IMR-90 (cell line): ENCODE measurements around the gene CACNB2. TPM values are rescaled to one million over a fixed set of nuclear protein-coding genes. Genes with fewer than 3 reads are reported as not detected.

Experiments
- ATAC-seq: fragments of 200-7000 bp; cut with Tn5 transposase; 2 replicates; pipeline ENCODE4 v1.9.1; 2020; ENCODE audit warnings: low read depth, mild to moderate bottlenecking, moderate library complexity
- BruUV-seq: library from RNA; stranded (reverse); fragments of 400-500 nt; replicated peaks from 2 replicates; lab custom pipeline; 2021; lab: Mats Ljungman, UMichigan
- CTCF ChIA-PET: fragments of 300-600 bp; formaldehyde crosslinking; extraction: SDS; loops from one replicate; lab custom pipeline; 2021; ENCODE audit warnings: antibody characterized with exemption; lab: Yijun Ruan, JAX
- POLR2A ChIA-PET: fragments of 300-600 bp; sonication (Branson Sonifier 250); formaldehyde crosslinking; loops from one replicate; lab custom pipeline; 2022; ENCODE audit warnings: antibody characterized with exemption; ENCODE audit not compliant: unreplicated experiment; lab: Charles Lee
- DNase-seq: peaks from one replicate; pipeline ENCODE4 v3.0.0; 2013
- H2AFZ ChIP-seq: replicated peaks from 2 replicates; pipeline ENCODE3; 2013; ENCODE audit warnings: low read length, mild to moderate bottlenecking; ENCODE audit not compliant: poor library complexity
- H2AK5ac ChIP-seq: 2 replicates; pipeline ENCODE4 v1.6.1; 2013; ENCODE audit warnings: low read depth, low read length, inconsistent platforms
- H2AK9ac ChIP-seq: replicated peaks from 2 replicates; pipeline ENCODE3; 2013; ENCODE audit warnings: mild to moderate bottlenecking, low read depth, low read length, moderate library complexity; ENCODE audit not compliant: poor library complexity
- H2BK120ac ChIP-seq: 2 replicates; pipeline ENCODE4 v1.6.1; 2013; ENCODE audit warnings: low read depth, low read length, inconsistent platforms
- H2BK15ac ChIP-seq: 3 replicates; pipeline ENCODE4 v1.6.1; 2013; ENCODE audit warnings: low read depth, low read length, inconsistent platforms
- H2BK20ac ChIP-seq: 2 replicates; pipeline ENCODE4 v1.6.1; 2013; ENCODE audit warnings: low read depth, mild to moderate bottlenecking, inconsistent platforms, low read length, moderate library complexity
- H2BK5ac ChIP-seq: 2 replicates; pipeline ENCODE4 v1.6.1; 2013; ENCODE audit warnings: mild to moderate bottlenecking, low read depth, low read length, inconsistent platforms; ENCODE audit not compliant: poor library complexity, severe bottlenecking
- H3K14ac ChIP-seq: replicated peaks from 2 replicates; pipeline ENCODE4 v1.6.1; 2013; ENCODE audit warnings: low read depth, low read length, inconsistent platforms
- H3K18ac ChIP-seq: 2 replicates; pipeline ENCODE4 v1.6.1; 2013; ENCODE audit warnings: low read depth, low read length, control low read depth
- H3K23ac ChIP-seq: 2 replicates; pipeline ENCODE4 v1.6.1; 2013; ENCODE audit warnings: low read depth, low read length, inconsistent platforms
- H3K27ac ChIP-seq: 2 replicates; pipeline ENCODE4 v1.5.1; 2013; ENCODE audit warnings: mild to moderate bottlenecking, control low read depth, low read length; ENCODE audit not compliant: insufficient read depth
- H3K27me3 ChIP-seq: 2 replicates; pipeline ENCODE4 v1.6.1; 2013; ENCODE audit warnings: low read length; ENCODE audit not compliant: control insufficient read depth, insufficient read depth
- H3K36me3 ChIP-seq: 2 replicates; pipeline ENCODE4 v1.6.1; 2013; ENCODE audit warnings: low read length, mixed read lengths; ENCODE audit not compliant: control insufficient read depth, insufficient read depth
- H3K4ac ChIP-seq: 2 replicates; pipeline ENCODE4 v1.6.1; 2013; ENCODE audit warnings: low read depth, low read length, inconsistent platforms
- H3K4me1 ChIP-seq: 2 replicates; pipeline ENCODE4 v1.6.1; 2013; ENCODE audit warnings: low read length, mixed read lengths; ENCODE audit not compliant: control insufficient read depth, insufficient read depth
- H3K4me2 ChIP-seq: 2 replicates; pipeline ENCODE4 v1.6.1; 2013; ENCODE audit warnings: low read depth, mild to moderate bottlenecking, control low read depth, low read length, moderate library complexity
- H3K4me3 ChIP-seq: 2 replicates; pipeline ENCODE4 v1.5.1; 2013; ENCODE audit warnings: low read depth, mild to moderate bottlenecking, control low read depth, low read length, moderate library complexity; ENCODE audit not compliant: insufficient read depth
- H3K56ac ChIP-seq: 2 replicates; pipeline ENCODE4 v1.6.1; 2013; ENCODE audit warnings: low read length, inconsistent platforms; ENCODE audit not compliant: insufficient read depth; ENCODE audit errors: extremely low read depth
- H3K79me1 ChIP-seq, 2 experiments: 2 replicates each; pipeline ENCODE4 v1.6.1; 2013; ENCODE audit warnings: low read length in 2 of 2, inconsistent platforms in 1 of 2, low read depth in 1 of 2
- H3K9ac ChIP-seq: 2 replicates; pipeline ENCODE4 v1.6.1; 2013; ENCODE audit warnings: low read depth, low read length, control low read depth
- H3K9me1 ChIP-seq: 2 replicates; pipeline ENCODE4 v1.6.1; 2013; ENCODE audit warnings: low read length, inconsistent platforms; ENCODE audit not compliant: insufficient read depth
- H3K9me3 ChIP-seq: 2 replicates; pipeline ENCODE4 v1.6.1; 2013; ENCODE audit warnings: low read length; ENCODE audit not compliant: control insufficient read depth, insufficient read depth
- H4K20me1 ChIP-seq: 2 replicates; pipeline ENCODE4 v1.6.1; 2013; ENCODE audit warnings: low read length, inconsistent platforms; ENCODE audit not compliant: insufficient read depth
- H4K5ac ChIP-seq: 2 replicates; pipeline ENCODE4 v1.6.1; 2013; ENCODE audit warnings: mild to moderate bottlenecking, low read depth, low read length, control low read depth
- H4K8ac ChIP-seq, 2 experiments: 2 replicates each; pipeline ENCODE4 v1.6.1; 2013; ENCODE audit warnings: low read depth in 2 of 2, low read length in 2 of 2, control low read depth in 1 of 2, inconsistent platforms in 1 of 2
- H4K91ac ChIP-seq: 2 replicates; pipeline ENCODE4 v1.6.1; 2013; ENCODE audit warnings: low read depth, low read length, inconsistent platforms; ENCODE audit not compliant: insufficient read depth
- BHLHE40 ChIP-seq: fragments of 150-350 bp; IDR thresholded peaks from 2 replicates; pipeline ENCODE4 v1.6.1; 2016; ENCODE audit warnings: mild to moderate bottlenecking, low read depth, low read length
- CEBPB ChIP-seq: IDR thresholded peaks from 2 replicates; pipeline ENCODE4 v1.6.1; 2012; ENCODE audit warnings: low read depth, low read length, improper control_type of control experiment
- CHD1 ChIP-seq: IDR thresholded peaks from 2 replicates; pipeline ENCODE4 v1.6.1; 2012; ENCODE audit warnings: low read depth, low read length, improper control_type of control experiment
- CTCF ChIP-seq: conservative IDR thresholded peaks from 2 replicates; pipeline ENCODE4 v1.5.1; 2012; ENCODE audit warnings: mild to moderate bottlenecking, low read depth, low read length, improper control_type of control experiment
- ELK1 ChIP-seq: fragments of 150-350 bp; IDR thresholded peaks from 2 replicates; pipeline ENCODE4 v1.6.1; 2016; ENCODE audit warnings: low read depth, mild to moderate bottlenecking, low read length, moderate library complexity, borderline replicate concordance
- FOS ChIP-seq: fragments of 150-350 bp; IDR thresholded peaks from 2 replicates; pipeline ENCODE4 v1.6.1; 2016; ENCODE audit warnings: low read depth, low read length
- MAFK ChIP-seq: IDR thresholded peaks from 2 replicates; pipeline ENCODE4 v1.6.1; 2012; ENCODE audit warnings: low read depth, low read length, improper control_type of control experiment
- MAZ ChIP-seq: IDR thresholded peaks from 2 replicates; pipeline ENCODE4 v1.6.1; 2012; ENCODE audit warnings: low read depth, mild to moderate bottlenecking, low read length, improper control_type of control experiment, moderate library complexity, borderline replicate concordance
- MXI1 ChIP-seq: IDR thresholded peaks from 2 replicates; pipeline ENCODE4 v1.6.1; 2012; ENCODE audit warnings: low read depth, mild to moderate bottlenecking, low read length, moderate library complexity, borderline replicate concordance
- NFE2L2 ChIP-seq: fragments of 150-350 bp; IDR thresholded peaks from 2 replicates; pipeline ENCODE4 v1.6.1; 2016; ENCODE audit warnings: low read depth, mild to moderate bottlenecking, low read length
- POLR2A ChIP-seq: IDR thresholded peaks from 2 replicates; pipeline ENCODE4 v1.6.1; 2012; ENCODE audit warnings: mild to moderate bottlenecking, low read depth, low read length
- RAD21 ChIP-seq: IDR thresholded peaks from 2 replicates; pipeline ENCODE4 v1.6.1; 2012; ENCODE audit warnings: low read length, improper control_type of control experiment
- RCOR1 ChIP-seq: IDR thresholded peaks from 2 replicates; pipeline ENCODE4 v1.6.1; 2012; ENCODE audit warnings: mild to moderate bottlenecking, low read length, improper control_type of control experiment; ENCODE audit not compliant: insufficient replicate concordance
- RFX5 ChIP-seq: IDR thresholded peaks from 2 replicates; pipeline ENCODE4 v1.8.0; 2012; ENCODE audit warnings: low read depth, mild to moderate bottlenecking, low read length, moderate library complexity
- SMC3 ChIP-seq: fragments of 150-350 bp; IDR thresholded peaks from 2 replicates; pipeline ENCODE4 v1.6.1; 2016; ENCODE audit warnings: low read depth, mild to moderate bottlenecking, antibody characterized with exemption, low read length, moderate library complexity
- USF2 ChIP-seq: fragments of 150-350 bp; IDR thresholded peaks from 2 replicates; pipeline ENCODE4 v1.6.1; 2017; ENCODE audit warnings: mild to moderate bottlenecking, antibody characterized with exemption, low read length, low read depth
- WGBS, 2 experiments: methylation state at CpG; one replicate each; pipeline versions ENCODE4 v1.1.5 to v1.1.7; 2013; ENCODE audit warnings: missing lambda C conversion rate in 2 of 2; ENCODE audit not compliant: insufficient read length in 1 of 2; ENCODE audit errors: extremely low coverage in 2 of 2; 5-methylcytosine and 5-hydroxymethylcytosine counted together
- dilution Hi-C: fragments of 300-500 bp; cut with HindIII; formaldehyde crosslinking; loops from one replicate; pipeline ENCODE4 v1.14.3; 2018; ENCODE audit warnings: low sequenced_read_pairs; ENCODE audit not compliant: unreplicated experiment
- in situ Hi-C: fragments of 300-500 bp; cut with MboI; formaldehyde crosslinking; loops from 3 replicates; pipeline ENCODE4 v1.14.3; 2019; ENCODE audit warnings: low sequenced_read_pairs, inconsistent platforms, mixed read lengths
- intact Hi-C: fragments of 100-400 bp; cut with micrococcal nuclease; formaldehyde crosslinking; loops from 2 replicates; pipeline ENCODE4 v1.10.0; 2022
- polyA plus RNA-seq, 3 experiments: library from polyadenylated mRNA; depleted of rRNA; stranded (reverse); fragments of >200 nt; gene quantifications; 2 replicates each; pipeline ENCODE4 v1.2.3, GENCODE V29; 2012; ENCODE audit warnings: low replicate concordance in 1 of 3
- total RNA-seq: library from RNA; depleted of rRNA; stranded (reverse); fragments of >200 nt; gene quantifications from 2 replicates; pipeline ENCODE4 v1.2.3, GENCODE V29; 2012

CACNB2 gene
- total and polyA plus RNA-seq, 2 of the 4 experiments (the other 2 are of a cell fraction), result 0.36 TPM

DNA sequence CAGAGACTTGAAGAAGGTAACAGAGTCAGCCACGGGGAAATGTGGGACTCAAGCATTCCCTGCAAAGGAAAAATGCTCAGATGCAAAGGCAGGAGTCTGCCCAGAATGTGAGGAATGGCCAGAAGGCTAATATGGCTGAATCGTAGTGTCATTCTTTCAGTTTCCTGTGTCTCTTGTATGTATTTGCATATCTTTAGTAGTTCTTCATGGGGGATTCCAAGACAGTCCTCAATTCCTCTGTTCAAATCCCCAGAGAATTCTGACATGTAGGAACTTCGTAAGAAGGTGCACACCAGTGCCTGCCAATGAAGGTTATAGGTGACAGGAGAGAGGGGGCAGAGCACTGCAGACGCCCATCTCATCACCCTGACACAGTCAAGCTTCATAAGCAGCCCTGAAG, 154.4 kb downstream of the CACNB2 start:
- ChIA-PET POLR2A (no interaction called here), CTCF (no interaction called here)
- no peak overlapping the region for H2AK9ac ChIP-seq
- H3K4me3 ChIP-seq, result no peak overlapping the region
- no peak overlapping the region for H2BK15ac ChIP-seq
- H2BK120ac ChIP-seq, result no peak overlapping the region
- H3K18ac ChIP-seq, result no peak overlapping the region
- no peak overlapping the region for H3K27ac ChIP-seq
- WGBS, 2 experiments, result 17% methylated on average over 1 of the region's 4 CpGs; no CpG with 5 or more reads in 1 of the 2 experiments
- no peak overlapping the region for H3K4me2 ChIP-seq
- no peaks in the 10 kb centered on the region; the same call in 1 of the 2 replicates for H3K4me1 ChIP-seq
- no peak overlapping the region for H3K56ac ChIP-seq
- no TSS peak for BruUV-seq
- no peak for ATAC-seq
- no peak overlapping the region for H3K14ac ChIP-seq
- dilution Hi-C loops (no loop called here), in situ Hi-C loops (no loop called here), intact Hi-C loops (no loop called here)
- DNase-seq, result no peak
- H4K5ac ChIP-seq, result no peak overlapping the region
- no peaks in the 10 kb centered on the region for H3K79me1 ChIP-seq
- H4K91ac ChIP-seq, result no peak overlapping the region
- 0 out of 2 replicates have a peak, but pooled peaks cover 2% of the 10 kb centered on the region for H3K27me3 ChIP-seq
- H3K9me3 ChIP-seq, result no peaks in the 10 kb centered on the region
- no peak overlapping the region for H2BK20ac ChIP-seq
- TF ChIP-seq CHD1 (no peak), MAZ (no peak), POLR2A (no peak), RAD21 (no peak), ELK1 (no peak), RCOR1 (no peak), CTCF (no peak), CEBPB (no peak), MAFK (no peak), NFE2L2 (no peak), FOS (no peak), MXI1 (no peak), USF2 (no peak), RFX5 (no peak), BHLHE40 (no peak), SMC3 (no peak)
- no peaks in the 10 kb centered on the region for H3K36me3 ChIP-seq
- no peaks in the 10 kb centered on the region for H4K20me1 ChIP-seq
- H3K23ac ChIP-seq, result no peak overlapping the region
- no peaks in the 10 kb centered on the region for H3K9me1 ChIP-seq
- no peak overlapping the region for H2AFZ ChIP-seq
- no peak overlapping the region for H2AK5ac ChIP-seq
- no peak overlapping the region for H2BK5ac ChIP-seq
- no peak overlapping the region for H3K4ac ChIP-seq
- H3K9ac ChIP-seq, result no peak overlapping the region
- H4K8ac ChIP-seq, result no peak overlapping the region
